ENCODE measurements around the gene SBF2. TPM values are rescaled to one million over a fixed set of nuclear protein-coding genes. Genes with fewer than 3 reads are reported as not detected.
A peak's percentile ranks its signal among the peaks of the same experiment; 100 is the strongest.
"Not testable (repeated sequence)": the region's sequence is repeated elsewhere in the genome, so short reads cannot be mapped to it uniquely, and the experiment has no call there.

SBF2 gene
- polyA plus RNA-seq, 10 donors, result 16.7 to 35.0 (median 23.7) TPM

GRCh38 chr11:10197091-10197490, 96.9 kb downstream of the SBF2 start:
- peak in 1 of 3 donors; percentile 60 for DNase-seq

- DNase-seq, result no peak
These were observed 102.0 kb downstream of the SBF2 start for GRCh38 chr11:10192036-10192435.

GRCh38 chr11:10181811-10182210, 112.2 kb downstream of the SBF2 start:
- DNase-seq, result peak in 1 of 3 donors; percentile 18

DNA sequence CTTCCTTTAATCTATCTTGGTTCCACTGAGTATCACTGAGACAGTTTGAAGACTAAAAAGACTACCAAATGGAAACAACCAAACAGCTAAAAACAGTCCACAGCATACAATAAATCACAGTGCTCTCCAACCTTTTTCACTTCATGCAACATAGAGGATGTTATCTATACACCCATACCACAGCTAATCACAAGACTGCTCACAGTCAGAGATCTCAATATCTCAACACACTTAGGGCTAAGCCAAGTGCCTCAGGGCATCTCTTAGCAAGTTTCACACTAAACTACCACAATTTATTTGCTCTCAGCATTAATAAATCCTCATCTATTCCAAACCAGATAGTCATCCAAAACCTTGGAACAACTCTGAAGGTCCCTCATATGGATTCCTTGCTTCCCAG, 129.4 kb downstream of the SBF2 start:
- no peak for DNase-seq

- DNase-seq, result no peak
These were observed 131.8 kb downstream of the SBF2 start for GRCh38 chr11:10162222-10162621.

GRCh38 chr11:10160350-10160749, 133.7 kb downstream of the SBF2 start:
- no peak for DNase-seq

- DNase-seq, result no peak
These were observed 135.6 kb downstream of the SBF2 start for GRCh38 chr11:10158461-10158860.

DNA sequence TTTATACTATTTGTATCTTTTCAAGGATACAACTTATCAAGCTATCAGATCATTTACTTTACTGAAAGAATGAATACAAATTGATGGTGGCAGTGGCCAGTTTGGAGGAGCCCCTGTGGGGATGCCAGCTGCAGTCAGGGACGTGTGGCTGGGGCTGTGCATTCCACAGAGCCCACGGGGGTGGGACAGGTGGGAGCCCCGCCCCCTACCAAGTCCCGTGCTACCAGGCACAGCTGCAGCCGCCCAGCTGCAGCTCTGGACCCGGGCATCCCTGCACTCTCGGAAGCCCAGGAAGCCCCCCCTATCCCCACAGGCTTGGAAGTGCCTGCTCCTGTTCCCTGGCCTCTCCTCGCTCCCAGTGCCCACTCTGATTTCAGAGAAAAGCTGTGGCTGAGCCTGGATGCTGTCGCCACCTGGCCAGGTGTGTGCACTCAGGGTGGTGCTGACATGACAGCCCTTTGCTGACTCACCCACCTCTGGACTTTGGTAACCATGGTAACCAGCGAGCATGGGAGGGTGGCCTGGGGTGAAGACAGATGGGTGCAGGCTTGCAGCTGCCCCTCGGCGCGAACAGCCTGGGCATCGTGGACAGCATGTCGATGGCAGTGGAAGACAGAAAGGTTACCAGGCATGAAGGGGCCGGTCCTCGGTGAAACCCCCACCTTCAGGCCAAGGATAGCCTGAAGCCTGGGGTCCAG, 138.1 kb downstream of the SBF2 start:
- no peak for DNase-seq

DNA sequence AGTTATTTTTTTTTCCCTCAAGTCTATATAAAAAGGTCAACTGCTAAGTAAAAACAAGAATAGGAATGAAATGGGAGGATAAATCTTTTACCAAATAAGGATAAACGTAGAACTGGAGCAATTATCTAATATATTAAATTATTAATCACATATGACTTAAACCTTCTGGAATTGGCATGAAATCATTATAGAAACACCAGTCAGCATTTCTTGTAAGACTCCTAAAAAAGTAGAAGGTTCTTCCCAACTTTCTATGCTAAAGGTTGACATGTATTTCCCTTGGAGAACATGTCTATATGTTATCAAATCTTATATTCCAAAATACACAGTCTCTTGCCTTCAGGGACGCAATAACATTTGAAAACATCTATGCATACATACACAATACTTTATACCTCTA, 143.2 kb downstream of the SBF2 start:
- DNase-seq, result no peak

GRCh38 chr11:10149553-10149952, 144.5 kb downstream of the SBF2 start:
- no peak for DNase-seq

DNA sequence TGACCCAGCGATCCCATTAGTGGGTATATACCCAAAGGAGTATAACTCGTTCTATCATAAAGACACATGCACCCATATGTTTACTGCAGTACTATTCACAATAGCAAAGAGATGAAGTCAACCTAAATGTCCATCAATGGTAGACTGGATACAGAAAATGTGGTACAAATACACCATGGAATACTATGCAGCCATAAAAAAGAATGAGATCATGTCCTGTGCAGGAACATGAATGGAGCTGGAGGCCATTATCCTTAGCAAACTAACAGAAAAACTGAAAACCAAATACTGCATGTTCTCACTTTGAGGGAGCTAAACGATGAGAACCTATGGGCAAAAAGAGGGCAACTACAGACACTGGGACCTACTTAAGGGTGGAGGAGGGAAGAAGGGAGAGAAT, 146.8 kb downstream of the SBF2 start:
- no peak for DNase-seq

DNA sequence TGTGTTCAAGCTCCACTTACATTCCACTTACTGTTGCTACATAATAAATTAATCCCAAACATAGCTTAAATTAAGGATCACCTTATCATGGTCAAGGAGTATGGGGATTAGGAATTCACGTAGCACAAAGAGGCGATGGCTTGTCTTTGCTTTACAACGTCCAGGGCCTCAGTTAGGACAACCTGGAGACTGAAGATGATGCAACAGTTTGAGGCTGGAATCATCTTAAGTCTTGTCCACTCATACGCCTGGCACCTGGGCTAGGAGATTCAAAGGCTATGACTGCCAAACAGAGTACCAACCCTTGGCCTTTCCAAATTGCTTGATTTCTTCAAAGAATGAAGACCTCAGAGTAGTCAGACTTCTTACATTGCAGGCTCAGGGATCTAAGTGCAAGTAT, 149.1 kb downstream of the SBF2 start:
- no peak for DNase-seq

- peak in 2 of 3 donors; percentile 21 to 78 for DNase-seq
These were observed 154.4 kb downstream of the SBF2 start for GRCh38 chr11:10139656-10140055.

DNA sequence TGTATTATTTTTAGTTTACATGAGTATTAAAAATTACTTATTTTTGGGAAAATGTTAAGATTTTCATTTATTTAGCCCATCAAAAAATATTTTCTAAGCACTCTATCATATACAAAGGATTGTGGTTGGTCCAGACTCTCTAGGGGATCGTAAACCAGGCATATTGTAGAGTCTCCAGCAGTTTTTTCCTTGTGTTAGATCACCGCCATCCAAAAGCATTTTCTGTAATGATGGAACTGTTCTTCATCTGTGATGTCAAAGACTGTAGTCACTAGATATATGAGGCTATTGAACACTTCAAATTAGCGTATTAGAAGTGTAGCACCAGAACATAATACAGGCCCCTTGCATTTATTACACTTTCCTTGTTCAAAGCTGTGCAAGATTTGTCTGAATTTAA, 154.9 kb downstream of the SBF2 start:
- DNase-seq, result no peak

- no peak for DNase-seq
These were observed 159.0 kb downstream of the SBF2 start for GRCh38 chr11:10134975-10135481.

DNA sequence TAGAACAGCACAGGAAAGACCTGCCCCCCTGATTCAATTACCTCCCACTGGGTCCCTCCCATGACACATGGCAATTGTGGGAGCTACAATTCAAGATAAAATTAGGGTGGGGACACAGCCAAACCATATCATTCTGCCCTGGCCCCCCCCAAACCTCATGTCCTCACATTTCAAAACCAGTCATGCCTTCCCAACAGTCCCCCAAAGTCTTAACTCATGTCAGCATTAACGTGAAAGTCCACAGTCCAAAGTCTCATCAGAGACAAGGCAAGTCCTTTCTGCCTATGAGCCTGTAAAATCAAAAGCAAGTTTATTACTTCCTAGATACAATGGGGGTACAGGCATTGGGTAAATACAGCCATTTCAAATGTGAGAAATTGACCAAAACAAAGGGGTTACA, 159.8 kb downstream of the SBF2 start:
- not testable (repeated sequence) for DNase-seq

GRCh38 chr11:10133251-10133650, 160.8 kb downstream of the SBF2 start:
- DNase-seq, result not testable (repeated sequence)

- no peak for DNase-seq
These were observed 163.1 kb downstream of the SBF2 start for GRCh38 chr11:10130875-10131274.

DNA sequence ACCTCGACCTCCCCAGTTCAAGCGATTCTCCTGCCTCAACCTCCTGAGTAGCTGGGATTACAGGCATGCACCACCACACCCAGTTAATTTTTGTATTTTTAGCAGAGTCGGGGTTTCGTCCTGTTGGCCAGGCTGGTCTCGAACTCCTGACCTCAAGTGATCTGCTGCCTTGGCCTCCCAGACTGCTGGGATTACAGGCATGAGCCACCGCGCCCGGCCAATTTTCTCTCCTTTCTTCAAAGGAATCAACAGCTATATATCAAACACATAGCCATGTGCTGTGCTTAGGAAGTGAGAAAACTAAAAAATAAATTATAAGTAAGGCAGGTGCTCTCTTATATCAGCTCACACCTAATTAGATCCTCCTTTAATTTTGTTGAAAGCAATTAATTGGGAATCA, 164.8 kb downstream of the SBF2 start:
- DNase-seq, result not testable (repeated sequence)

DNA sequence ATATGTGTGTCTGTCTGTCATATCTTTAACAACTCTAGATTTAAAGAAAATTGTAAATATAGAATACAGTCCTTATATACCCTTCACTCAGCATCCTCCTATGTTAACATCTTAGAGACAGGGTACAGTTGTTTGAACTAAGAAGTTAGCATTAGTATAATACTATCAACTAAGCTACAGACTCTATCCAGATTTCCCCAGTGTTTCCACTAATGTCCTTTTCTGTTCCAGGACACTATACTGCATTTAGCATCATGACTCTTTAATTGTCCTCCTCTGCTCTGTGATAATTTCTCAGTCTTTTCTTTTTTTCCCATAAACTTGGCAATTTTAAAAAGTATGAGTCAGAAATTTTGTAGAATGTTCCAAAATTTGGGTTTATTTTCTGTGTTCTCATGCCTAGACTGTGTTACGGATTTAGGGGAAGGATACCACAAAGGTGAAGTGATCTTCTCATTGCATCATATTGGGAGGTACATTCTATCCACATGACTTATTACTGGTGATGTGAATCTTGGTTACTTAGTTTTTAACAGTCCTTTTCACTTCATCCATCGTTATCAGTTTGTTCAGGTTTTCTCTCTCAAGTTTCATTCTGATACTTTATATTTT, 168.4 kb downstream of the SBF2 start:
- DNase-seq, result peak in 1 of 3 donors; percentile 24

DNA sequence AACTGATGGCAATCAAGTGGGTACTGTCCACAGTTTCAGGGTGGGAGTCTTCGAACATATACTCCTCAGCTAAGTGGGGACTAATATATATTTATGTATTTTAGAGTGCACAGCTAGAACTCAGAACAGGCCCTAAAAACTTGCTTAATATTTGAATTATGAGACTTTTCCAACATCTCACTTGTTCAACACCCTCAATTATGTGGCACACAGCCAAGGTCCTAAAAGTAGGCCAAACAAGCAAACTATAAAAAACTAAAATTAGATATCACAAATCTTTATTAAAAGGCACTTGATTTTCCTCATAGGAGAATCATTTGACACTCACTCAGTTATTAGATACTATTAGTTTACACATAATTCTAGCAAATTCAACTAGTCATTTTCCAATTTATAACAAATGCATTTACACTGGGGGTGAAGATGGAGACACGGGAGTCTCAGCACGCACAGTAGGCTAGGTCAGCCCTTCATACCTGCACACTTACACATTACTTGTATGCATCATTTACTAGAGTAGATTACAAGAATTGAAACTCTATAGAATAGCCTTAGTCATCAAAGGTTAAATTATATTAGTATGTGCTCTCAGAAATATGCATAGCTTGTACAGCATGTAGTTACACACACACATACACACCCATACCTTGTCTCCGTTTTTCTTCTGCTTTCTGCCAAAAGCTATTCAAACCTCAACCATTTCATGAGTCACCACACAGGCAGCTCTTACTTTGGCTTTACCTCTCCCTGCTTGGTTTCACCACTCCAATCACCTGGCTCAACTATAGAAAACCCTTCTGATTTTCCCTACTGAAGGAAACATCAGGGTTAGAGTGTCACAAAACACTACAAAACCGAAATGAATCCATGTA, 171.5 kb downstream of the SBF2 start:
- peak in 2 of 3 donors; percentile 26 to 47 for DNase-seq

DNA sequence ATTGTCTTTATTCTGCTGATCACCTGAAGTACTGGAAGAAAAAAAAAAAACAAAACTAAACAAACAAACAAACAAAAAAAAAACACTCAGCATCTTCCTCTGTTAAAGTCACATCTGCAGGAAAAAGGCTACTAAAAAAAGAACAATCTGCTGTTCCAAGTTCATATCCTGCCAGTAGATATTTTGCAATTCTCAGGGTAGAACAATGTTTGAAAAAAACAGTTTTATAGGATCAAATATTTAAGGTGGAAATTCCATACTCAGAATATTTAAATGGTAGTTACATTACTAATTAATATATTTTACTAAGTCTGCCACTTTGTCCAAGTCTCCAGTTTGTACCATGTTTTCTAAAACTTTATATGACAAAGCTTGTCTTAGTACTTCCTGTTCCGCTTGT, 175.2 kb downstream of the SBF2 start:
- DNase-seq, result peak in 2 of 3 donors; percentile 31 to 76
